Vagina (tissue), 2 donors: ENCODE measurements around the gene MARCHF5. TPM values are rescaled to one million over a fixed set of nuclear protein-coding genes. Genes with fewer than 3 reads are reported as not detected.

Experiments
- DNase-seq, 2 donors: peaks; one replicate each; pipeline ENCODE4 v3.0.0-alpha.2; 2017; ENCODE audit errors: extremely low spot score in 2 of 2
- H3K27ac ChIP-seq: fragments of 200-600 bp; sonication (generic); one replicate; pipeline ENCODE4 v1.5.1; 2019
- H3K27me3 ChIP-seq: fragments of 200-600 bp; sonication (generic); one replicate; pipeline ENCODE4 v1.5.1; 2019
- H3K36me3 ChIP-seq, 2 donors: fragments of 200-600 bp; sonication (generic); one replicate each; pipeline ENCODE4 v1.5.1; 2017 to 2019
- H3K4me1 ChIP-seq: fragments of 200-600 bp; sonication (generic); one replicate; pipeline ENCODE4 v1.5.1; 2019
- H3K4me3 ChIP-seq, 2 donors: fragments of 200-600 bp; sonication (generic); 1 replicate in 1 of 2; 2 replicates in 1 of 2; pipeline ENCODE4 v1.5.1; 2016 to 2019
- H3K9me3 ChIP-seq: fragments of 200-600 bp; sonication (generic); one replicate; pipeline ENCODE4 v1.5.1; 2019
- CTCF ChIP-seq, 3 experiments: fragments of 450-650 bp in 2 of 3; fragments of 200-600 bp in 1 of 3; sonication (generic) in 1 of 3; IDR thresholded peaks; one replicate each; pipeline ENCODE4 v1.5.1; 2017 to 2019; ENCODE audit warnings: antibody characterized with exemption in 3 of 3, mild to moderate bottlenecking in 2 of 3, moderate library complexity in 2 of 3
- POLR2A ChIP-seq, 2 donors: fragments of 450-650 bp; IDR thresholded peaks; one replicate each; pipeline ENCODE4 v1.6.1; 2017; ENCODE audit warnings: antibody characterized with exemption in 2 of 2, mild to moderate bottlenecking in 2 of 2, moderate library complexity in 2 of 2
- POLR2AphosphoS5 ChIP-seq, 2 donors: sonication (generic); formaldehyde crosslinking; IDR thresholded peaks; one replicate each; pipeline ENCODE4 v1.9.0; 2017; ENCODE audit warnings: antibody characterized with exemption in 2 of 2, mild to moderate bottlenecking in 2 of 2, low read depth in 1 of 2; ENCODE audit not compliant: insufficient read depth in 1 of 2
- intact Hi-C: fragments of 100-400 bp; cut with DNase I; formaldehyde crosslinking; loops from one replicate; pipeline ENCODE4 v1.15.1; 2023
- total RNA-seq: library from RNA; depleted of rRNA; stranded (reverse); fragments of >200 nt; gene quantifications from one replicate; pipeline ENCODE4 v1.2.3, GENCODE V29; 2016

Gene MARCHF5
- total RNA-seq, 1 donor from 2014 or later, result 18.9 TPM

- DNase-seq, result no peak
- H3K27ac ChIP-seq, result no peak overlapping the region
- no peaks in the 10 kb centered on the region for H3K36me3 ChIP-seq
- TF ChIP-seq CTCF (IDR thresholded peaks at IDR 0.05) (no peak), POLR2AphosphoS5 (IDR thresholded peaks at IDR 0.05; ENCODE audit: insufficient read depth in 1 of 2, low read depth in 1 of 2) (no peak)
- H3K9me3 ChIP-seq, result no peaks in the 10 kb centered on the region
- no peaks in the 10 kb centered on the region for H3K4me1 ChIP-seq
- no peaks in the 10 kb centered on the region for H3K27me3 ChIP-seq
- intact Hi-C loops, result no loop called here
- no peak overlapping the region for H3K4me3 ChIP-seq
These were observed 87.0 kb downstream of the MARCHF5 start for GRCh38 chr10:92377962-92378361.

GRCh38 chr10:92381543-92381954 lies 90.6 kb downstream of the MARCHF5 start:
- no peak for TF ChIP-seq CTCF (IDR thresholded peaks at IDR 0.05)
- TF ChIP-seq POLR2A (IDR thresholded peaks at IDR 0.05), result no peak
- no peak for TF ChIP-seq POLR2AphosphoS5 (IDR thresholded peaks at IDR 0.05; ENCODE audit: insufficient read depth in 1 of 2, low read depth in 1 of 2)
- H3K27me3 ChIP-seq, result no peaks in the 10 kb centered on the region

GRCh38 chr10:92382631-92383030 lies 91.7 kb downstream of the MARCHF5 start:
- intact Hi-C loops, result no loop called here
- Histone ChIP-seq H3K4me1 (no peaks in the 10 kb centered on the region), H3K27me3 (no peaks in the 10 kb centered on the region), H3K9me3 (no peaks in the 10 kb centered on the region), H3K4me3 (no peak overlapping the region), H3K27ac (no peak overlapping the region), H3K36me3 (no peaks in the 10 kb centered on the region)
- DNase-seq, result no peak
- TF ChIP-seq POLR2A (IDR thresholded peaks at IDR 0.05) (no peak), POLR2AphosphoS5 (IDR thresholded peaks at IDR 0.05; ENCODE audit: insufficient read depth in 1 of 2, low read depth in 1 of 2) (no peak), CTCF (IDR thresholded peaks at IDR 0.05) (no peak)

More at GRCh38 chr10:92381543-92381954, 90.6 kb downstream of the MARCHF5 start:
- no peaks in the 10 kb centered on the region for H3K36me3 ChIP-seq
- no peaks in the 10 kb centered on the region for H3K9me3 ChIP-seq
- DNase-seq, result no peak
- no peaks in the 10 kb centered on the region for H3K4me1 ChIP-seq
- H3K4me3 ChIP-seq, result no peak overlapping the region
- no peak overlapping the region for H3K27ac ChIP-seq
- intact Hi-C loops, result no loop called here

GRCh38 chr10:92384741-92385140 lies 93.8 kb downstream of the MARCHF5 start:
- TF ChIP-seq POLR2A (IDR thresholded peaks at IDR 0.05) (no peak), POLR2AphosphoS5 (IDR thresholded peaks at IDR 0.05; ENCODE audit: insufficient read depth in 1 of 2, low read depth in 1 of 2) (no peak), CTCF (IDR thresholded peaks at IDR 0.05) (no peak)
- H3K9me3 ChIP-seq, result no peaks in the 10 kb centered on the region
- H3K4me1 ChIP-seq, result no peaks in the 10 kb centered on the region
- no peak overlapping the region for H3K4me3 ChIP-seq
- intact Hi-C loops, result no loop called here
- no peak overlapping the region for H3K27ac ChIP-seq
- H3K27me3 ChIP-seq, result no peaks in the 10 kb centered on the region
- H3K36me3 ChIP-seq, result no peaks in the 10 kb centered on the region
- no peak for DNase-seq

- intact Hi-C loops, result no loop called here
- Histone ChIP-seq H3K27me3 (no peaks in the 10 kb centered on the region), H3K36me3 (no peaks in the 10 kb centered on the region), H3K27ac (no peak overlapping the region), H3K4me3 (no peak overlapping the region), H3K9me3 (no peaks in the 10 kb centered on the region), H3K4me1 (no peaks in the 10 kb centered on the region)
- no peak for TF ChIP-seq POLR2A (IDR thresholded peaks at IDR 0.05)
- no peak for TF ChIP-seq POLR2AphosphoS5 (IDR thresholded peaks at IDR 0.05; ENCODE audit: insufficient read depth in 1 of 2, low read depth in 1 of 2)
- TF ChIP-seq CTCF (IDR thresholded peaks at IDR 0.05), result no peak
- DNase-seq, result no peak
These were observed 94.9 kb downstream of the MARCHF5 start for GRCh38 chr10:92385831-92386230.
